Caco-2 (cell line): ENCODE measurements around the gene NEFH. TPM values are rescaled to one million over a fixed set of nuclear protein-coding genes. Genes with fewer than 3 reads are reported as not detected.

Source experiments
- BruUV-seq: library from RNA; stranded (reverse); fragments of 400-500 nt; replicated peaks from 2 replicates; lab custom pipeline; 2021; lab: Mats Ljungman, UMichigan
- CTCF ChIA-PET: fragments of 300-600 bp; sonication (Branson Sonifier 250); formaldehyde crosslinking; loops from one replicate; lab custom pipeline; 2022; ENCODE audit warnings: antibody characterized with exemption; lab: Charles Lee
- POLR2A ChIA-PET: fragments of 300-600 bp; sonication (Branson Sonifier 250); formaldehyde crosslinking; loops from one replicate; lab custom pipeline; 2022; ENCODE audit warnings: antibody characterized with exemption; lab: Charles Lee
- DNase-seq, 2 experiments: peaks; one replicate each; pipeline versions ENCODE4 v3.0.0 to v3.0.0-alpha.2; 2020 to 2022
- H3K27me3 ChIP-seq: replicated peaks from 2 replicates; pipeline ENCODE4 v1.6.0; 2011; ENCODE audit warnings: low read length; ENCODE audit not compliant: control insufficient read depth, insufficient read depth
- H3K36me3 ChIP-seq: 2 replicates; pipeline ENCODE4 v1.5.1; 2011; ENCODE audit warnings: low read length; ENCODE audit not compliant: control insufficient read depth, insufficient read depth
- H3K4me1 ChIP-seq: fragments of 250-450 bp; sonication (Bioruptor Pico); 2 replicates; pipeline ENCODE4 v1.5.1; 2020; ENCODE audit warnings: mild to moderate bottlenecking
- H3K4me3 ChIP-seq: 2 replicates; pipeline ENCODE4 v1.5.1; 2011; ENCODE audit warnings: low read depth, mild to moderate bottlenecking, control low read depth, low read length
- H3K9me3 ChIP-seq: fragments of 250-450 bp; sonication (Bioruptor Pico); 2 replicates; pipeline ENCODE4 v1.5.1; 2020; ENCODE audit warnings: mild to moderate bottlenecking, moderate library complexity
- H3K27ac Mint-ChIP-seq: one replicate; pipeline ENCODE4 v1.8.0; 2022; ENCODE audit warnings: mixed read lengths; ENCODE audit not compliant: unreplicated experiment
- H3K27me3 Mint-ChIP-seq: one replicate; pipeline ENCODE4 v1.8.0; 2022; ENCODE audit warnings: mixed read lengths; ENCODE audit not compliant: insufficient read depth, unreplicated experiment
- H3K36me3 Mint-ChIP-seq: one replicate; pipeline ENCODE4 v1.8.0; 2022; ENCODE audit warnings: mild to moderate bottlenecking, mixed read lengths; ENCODE audit not compliant: insufficient read depth, unreplicated experiment
- H3K4me1 Mint-ChIP-seq: one replicate; pipeline ENCODE4 v1.8.0; 2022; ENCODE audit warnings: low read depth, mixed read lengths; ENCODE audit not compliant: unreplicated experiment
- H3K4me3 Mint-ChIP-seq: one replicate; pipeline ENCODE4 v1.8.0; 2022; ENCODE audit warnings: mild to moderate bottlenecking, moderate library complexity, mixed read lengths; ENCODE audit not compliant: unreplicated experiment
- H3K9me3 Mint-ChIP-seq: one replicate; pipeline ENCODE4 v1.8.0; 2022; ENCODE audit warnings: mixed read lengths; ENCODE audit not compliant: unreplicated experiment
- CTCF ChIP-seq, 2 experiments: fragments of 200-600 bp in 1 of 2; IDR thresholded peaks; 1 replicate in 1 of 2; 2 replicates in 1 of 2; pipeline versions ENCODE4 v1.5.1 to v1.8.0; 2011 to 2022; ENCODE audit warnings: antibody characterized with exemption in 1 of 2, control low read depth in 1 of 2, inconsistent platforms in 1 of 2, low read depth in 1 of 2, low read length in 1 of 2, mild to moderate bottlenecking in 1 of 2, moderate library complexity in 1 of 2; ENCODE audit not compliant: insufficient read depth in 1 of 2, severe bottlenecking in 1 of 2, unreplicated experiment in 1 of 2
- intact Hi-C: fragments of 100-400 bp; cut with micrococcal nuclease; formaldehyde crosslinking; loops from one replicate; pipeline ENCODE4 v1.10.0; 2022; ENCODE audit not compliant: unreplicated experiment
- total RNA-seq: library from RNA; stranded (reverse); gene quantifications from 2 replicates; pipeline ENCODE4 v1.2.3, GENCODE V29; 2022

The NEFH gene
- total RNA-seq, 1 experiment from 2014 or later: not detected

GRCh38 chr22:29503811-29504372, 23.9 kb downstream of the NEFH start:
- H3K9me3 Mint-ChIP-seq: no peaks in the 10 kb centered on the region
- intact Hi-C loops: no loop called here
- H3K36me3 ChIP-seq: peaks cover 3% of the 10 kb centered on the region; the same call in 1 of the 2 replicates
- H3K36me3 Mint-ChIP-seq: peaks cover 29% of the 10 kb centered on the region
- no peak overlapping the region for H3K4me3 Mint-ChIP-seq
- peaks cover 9% of the 10 kb centered on the region for H3K4me1 Mint-ChIP-seq
- no peak overlapping the region for H3K27ac Mint-ChIP-seq
- no TSS peak for BruUV-seq
- POLR2A ChIA-PET: no interaction called here
- H3K27me3 Mint-ChIP-seq: no peaks in the 10 kb centered on the region
- DNase-seq: no peak
- TF ChIP-seq CTCF (IDR thresholded peaks at IDR 0.05; ENCODE audit: insufficient read depth in 1 of 2, low read depth in 1 of 2, low read length in 1 of 2, severe bottlenecking in 1 of 2, unreplicated experiment in 1 of 2): no peak
- peaks cover 10% of the 10 kb centered on the region for H3K4me1 ChIP-seq
- CTCF ChIA-PET: no interaction called here
- no peaks in the 10 kb centered on the region for H3K27me3 ChIP-seq
- no peak overlapping the region for H3K4me3 ChIP-seq
- no peaks in the 10 kb centered on the region for H3K9me3 ChIP-seq

- Mint-ChIP-seq H3K4me3 (no peak overlapping the region), H3K27me3 (no peaks in the 10 kb centered on the region), H3K36me3 (peaks cover 28% of the 10 kb centered on the region), H3K27ac (no peak overlapping the region), H3K9me3 (no peaks in the 10 kb centered on the region), H3K4me1 (no peaks in the 10 kb centered on the region)
- H3K9me3 ChIP-seq: no peaks in the 10 kb centered on the region
- H3K27me3 ChIP-seq: no peaks in the 10 kb centered on the region
- DNase-seq: no peak
- intact Hi-C loops: no loop called here
- H3K4me3 ChIP-seq: no peak overlapping the region
- no peaks in the 10 kb centered on the region for H3K4me1 ChIP-seq
- POLR2A ChIA-PET: no interaction called here
- H3K36me3 ChIP-seq: peaks cover 6% of the 10 kb centered on the region
- no peak for TF ChIP-seq CTCF (IDR thresholded peaks at IDR 0.05; ENCODE audit: insufficient read depth in 1 of 2, low read depth in 1 of 2, low read length in 1 of 2, severe bottlenecking in 1 of 2, unreplicated experiment in 1 of 2)
- CTCF ChIA-PET: no interaction called here
- no TSS peak for BruUV-seq
These were observed 29.3 kb downstream of the NEFH start for GRCh38 chr22:29509298-29509697.

GRCh38 chr22:29509815-29510214, 29.8 kb downstream of the NEFH start:
- POLR2A ChIA-PET: no interaction called here
- no peaks in the 10 kb centered on the region for H3K27me3 Mint-ChIP-seq
- no peak overlapping the region for H3K4me3 ChIP-seq
- no peaks in the 10 kb centered on the region for H3K4me1 ChIP-seq
- no peak overlapping the region for H3K27ac Mint-ChIP-seq
- no peak for DNase-seq
- CTCF ChIA-PET: no interaction called here
- intact Hi-C loops: no loop called here
- no peaks in the 10 kb centered on the region for H3K9me3 ChIP-seq
- no peaks in the 10 kb centered on the region for H3K27me3 ChIP-seq
- BruUV-seq: no TSS peak
- H3K9me3 Mint-ChIP-seq: no peaks in the 10 kb centered on the region
- H3K4me1 Mint-ChIP-seq: no peaks in the 10 kb centered on the region
- TF ChIP-seq CTCF (IDR thresholded peaks at IDR 0.05; ENCODE audit: insufficient read depth in 1 of 2, low read depth in 1 of 2, low read length in 1 of 2, severe bottlenecking in 1 of 2, unreplicated experiment in 1 of 2): no peak
- peaks cover 6% of the 10 kb centered on the region for H3K36me3 ChIP-seq
- H3K4me3 Mint-ChIP-seq: no peak overlapping the region
- peaks cover 28% of the 10 kb centered on the region for H3K36me3 Mint-ChIP-seq
